ENCODE measurements around the gene NDUFA6. TPM values are rescaled to one million over a fixed set of nuclear protein-coding genes. Genes with fewer than 3 reads are reported as not detected.

NDUFA6 gene
- total and polyA plus RNA-seq, 10 donors: 31.1 to 73.8 (median 38.7) TPM

DNA sequence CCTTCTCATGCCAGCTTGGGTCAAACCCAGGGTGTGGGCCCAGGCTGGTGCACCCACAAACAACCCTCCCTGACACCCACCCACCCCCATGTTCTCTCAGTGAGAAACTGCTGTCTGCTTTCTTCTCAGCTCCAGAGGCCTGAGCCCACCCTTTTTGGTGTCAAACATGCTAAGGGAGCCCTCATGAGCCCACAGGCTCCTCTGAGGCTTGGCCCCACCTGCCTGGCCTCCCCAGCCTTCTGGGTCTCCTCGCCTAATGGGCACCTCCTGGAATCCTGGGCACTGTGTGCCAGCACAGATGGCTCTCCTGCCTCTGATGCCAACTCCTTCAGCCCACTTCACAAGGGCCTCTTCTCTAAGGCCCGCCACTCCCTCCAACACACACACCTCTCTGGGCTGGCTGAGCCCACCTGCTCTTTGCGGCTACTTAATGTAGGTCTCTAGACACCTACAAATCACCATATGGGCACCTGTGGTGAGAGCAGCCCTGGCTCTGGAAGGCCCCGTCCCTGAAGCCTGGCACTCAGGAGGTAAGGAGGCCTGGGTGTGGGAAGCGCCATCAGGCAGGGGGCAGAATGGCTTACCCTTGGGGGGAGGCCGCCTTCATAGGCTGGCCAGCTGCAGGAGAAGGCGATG lies 24.3 kb downstream of the NDUFA6 start:
- Histone ChIP-seq H3K27ac (no peak overlapping the region), H3K36me3 (peaks cover 0 to 73% (median 52%) of the 10 kb centered on the region in 6 donors), H3K4me1 (peaks cover 10 to 31% (median 18%) of the 10 kb centered on the region in 6 donors), H3K4me3 (no peak overlapping the region), H3K27me3 (replicated peaks in 1 of 7) (no peaks in the 10 kb centered on the region), H3K9me3 (no peaks in the 10 kb centered on the region)
- intact Hi-C loops (cut with DNase I; ENCODE audit: low total_unique reads): no loop called here
- WGBS, 5 donors: 94 to 99% (median 96%) methylated on average over 7 of the region's 7 CpGs
- no peak for TF ChIP-seq POLR2A (IDR thresholded peaks at IDR 0.05)
- DNase-seq: peak; percentile 63

DNA sequence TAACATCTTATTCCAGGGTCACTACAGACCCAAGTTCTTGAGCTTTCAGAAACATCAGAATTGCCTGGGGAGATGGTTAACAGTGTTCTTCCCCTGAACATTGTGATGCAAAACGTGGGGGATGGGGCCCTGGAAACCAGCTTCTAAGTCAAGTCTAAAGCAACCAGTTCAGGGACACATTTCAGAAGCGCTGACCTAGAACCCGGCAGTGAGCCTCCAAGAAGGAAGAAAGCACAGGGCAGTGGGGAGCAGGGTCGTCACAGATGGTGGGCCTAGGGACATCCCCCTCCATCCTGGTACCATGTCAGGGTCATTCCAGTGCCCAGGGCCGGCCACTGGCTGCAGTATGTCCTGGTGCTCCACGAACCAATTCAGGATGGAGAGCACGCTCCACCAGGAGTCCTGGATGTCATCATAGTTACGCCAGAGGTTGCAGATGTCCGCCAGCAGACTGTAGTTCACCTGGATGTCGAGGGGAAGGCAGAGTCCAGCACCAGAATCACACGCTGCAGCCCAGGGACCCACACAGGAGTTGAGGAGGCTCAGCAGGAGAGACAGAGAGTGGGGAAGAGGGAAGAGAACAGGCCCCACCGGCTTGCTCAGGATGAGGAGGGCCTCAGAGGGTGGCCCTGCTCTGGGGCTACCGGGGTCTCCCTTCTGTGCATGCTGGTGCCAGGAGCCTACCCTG lies 25.0 kb downstream of the NDUFA6 start:
- H3K27me3 ChIP-seq (replicated peaks in 1 of 7): no peaks in the 10 kb centered on the region
- TF ChIP-seq, protein P1, sequence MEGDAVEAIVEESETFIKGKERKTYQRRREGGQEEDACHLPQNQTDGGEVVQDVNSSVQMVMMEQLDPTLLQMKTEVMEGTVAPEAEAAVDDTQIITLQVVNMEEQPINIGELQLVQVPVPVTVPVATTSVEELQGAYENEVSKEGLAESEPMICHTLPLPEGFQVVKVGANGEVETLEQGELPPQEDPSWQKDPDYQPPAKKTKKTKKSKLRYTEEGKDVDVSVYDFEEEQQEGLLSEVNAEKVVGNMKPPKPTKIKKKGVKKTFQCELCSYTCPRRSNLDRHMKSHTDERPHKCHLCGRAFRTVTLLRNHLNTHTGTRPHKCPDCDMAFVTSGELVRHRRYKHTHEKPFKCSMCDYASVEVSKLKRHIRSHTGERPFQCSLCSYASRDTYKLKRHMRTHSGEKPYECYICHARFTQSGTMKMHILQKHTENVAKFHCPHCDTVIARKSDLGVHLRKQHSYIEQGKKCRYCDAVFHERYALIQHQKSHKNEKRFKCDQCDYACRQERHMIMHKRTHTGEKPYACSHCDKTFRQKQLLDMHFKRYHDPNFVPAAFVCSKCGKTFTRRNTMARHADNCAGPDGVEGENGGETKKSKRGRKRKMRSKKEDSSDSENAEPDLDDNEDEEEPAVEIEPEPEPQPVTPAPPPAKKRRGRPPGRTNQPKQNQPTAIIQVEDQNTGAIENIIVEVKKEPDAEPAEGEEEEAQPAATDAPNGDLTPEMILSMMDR (IDR thresholded peaks at IDR 0.05 in 8 of 11, conservative IDR thresholded peaks at IDR 0.05 in 3 of 11): no peak
- no peak for TF ChIP-seq POLR2A (IDR thresholded peaks at IDR 0.05)
- no peak for TF ChIP-seq POLR2AphosphoS5 (IDR thresholded peaks at IDR 0.05)
- H3K36me3 ChIP-seq: peaks cover 2 to 80% (median 58%) of the 10 kb centered on the region in 6 donors
- H3K4me1 ChIP-seq: peaks cover 6 to 26% (median 13%) of the 10 kb centered on the region in 6 donors
- DNase-seq: peak; percentile 43
- no peak overlapping the region for H3K27ac ChIP-seq
- H3K4me3 ChIP-seq: no peak overlapping the region
- intact Hi-C loops (cut with DNase I; ENCODE audit: low total_unique reads): no loop called here
- no peaks in the 10 kb centered on the region for H3K9me3 ChIP-seq
- WGBS, 5 donors: 84 to 94% (median 87%) methylated on average over 11 to 13 of the region's 13 CpGs

DNA sequence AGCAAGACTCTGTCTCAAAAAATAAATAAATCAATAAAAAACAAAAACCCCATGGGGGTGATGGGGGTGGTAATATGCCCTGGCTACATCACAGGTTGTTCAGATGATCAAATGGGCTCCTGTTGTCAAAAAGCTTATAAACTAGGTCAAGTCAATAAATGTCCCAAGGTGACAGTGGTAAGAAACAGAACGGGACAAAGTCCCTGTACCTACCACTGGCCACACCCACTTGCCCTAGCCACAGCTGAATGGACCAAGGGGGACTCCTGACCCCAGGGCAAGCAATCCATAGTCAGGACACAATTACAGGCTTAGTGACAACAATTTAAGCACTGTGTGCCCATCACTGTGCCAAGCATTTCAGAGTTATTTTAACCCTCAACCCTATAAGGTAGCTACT lies 25.9 kb downstream of the NDUFA6 start:
- intact Hi-C loops (cut with DNase I; ENCODE audit: low total_unique reads): no loop called here
- 89 to 100% (median 91%) methylated on average over 1 of the region's 1 CpG for WGBS, 5 donors
- DNase-seq: no peak
- peaks cover under 1 to 17% (median 6%) of the 10 kb centered on the region in 6 donors for H3K4me1 ChIP-seq
- TF ChIP-seq POLR2A (IDR thresholded peaks at IDR 0.05) (no peak), POLR2AphosphoS5 (IDR thresholded peaks at IDR 0.05) (no peak)
- TF ChIP-seq, protein P1 (IDR thresholded peaks at IDR 0.05 in 8 of 11, conservative IDR thresholded peaks at IDR 0.05 in 3 of 11): no peak
- H3K36me3 ChIP-seq: peaks cover 5 to 90% (median 67%) of the 10 kb centered on the region in 6 donors
- H3K27me3 ChIP-seq (replicated peaks in 1 of 7): no peaks in the 10 kb centered on the region
- no peaks in the 10 kb centered on the region for H3K9me3 ChIP-seq
- no peak overlapping the region for H3K4me3 ChIP-seq
- H3K27ac ChIP-seq: no peak overlapping the region

DNA sequence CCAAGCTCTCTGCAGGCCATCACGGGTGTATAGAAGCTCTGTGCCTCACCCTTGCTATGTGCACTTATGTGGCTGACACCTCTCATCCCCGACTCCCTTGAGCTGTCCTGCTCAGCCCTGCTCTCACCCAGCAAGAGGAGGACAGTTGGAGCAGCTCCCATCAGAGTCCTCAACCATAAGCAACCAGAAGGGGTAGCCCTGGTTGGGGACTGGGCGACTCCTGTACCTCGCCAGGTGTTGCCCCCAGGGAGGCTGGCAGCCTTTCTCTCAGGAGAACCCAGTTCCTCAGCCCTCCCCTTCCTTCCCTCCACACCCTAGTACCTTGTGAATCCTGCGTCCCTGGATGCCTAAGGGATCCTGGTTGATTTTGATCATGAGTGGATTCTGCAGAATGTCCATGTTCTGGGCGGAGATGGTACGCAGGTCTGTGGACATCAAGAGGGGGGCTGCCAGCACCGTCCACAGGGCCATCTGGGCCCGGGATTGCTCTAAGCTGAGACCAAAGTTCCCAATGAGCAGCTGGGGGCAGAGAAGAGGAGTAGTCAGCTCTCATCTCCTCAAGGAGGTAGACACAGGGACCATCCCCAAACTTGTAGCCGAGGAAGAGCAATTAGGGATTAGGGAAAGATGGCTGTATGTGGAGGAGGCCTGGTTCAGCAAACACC lies 27.9 kb downstream of the NDUFA6 start:
- intact Hi-C loops (cut with DNase I; ENCODE audit: low total_unique reads): no loop called here
- WGBS, 5 donors: 93 to 96% (median 96%) methylated on average over 10 of the region's 10 CpGs
- no peak overlapping the region for H3K4me3 ChIP-seq

More for the DNA sequence above, 27.9 kb downstream of the NDUFA6 start:
- peak; percentile 36 for DNase-seq
- Histone ChIP-seq H3K9me3 (peaks cover 0 to 9% (median 0%) of the 10 kb centered on the region in 8 donors), H3K4me1 (no peaks in the 10 kb centered on the region), H3K27ac (no peak overlapping the region), H3K36me3 (peaks cover 5 to 98% (median 70%) of the 10 kb centered on the region in 6 donors), H3K27me3 (replicated peaks in 1 of 7) (no peaks in the 10 kb centered on the region)
- TF ChIP-seq POLR2A (IDR thresholded peaks at IDR 0.05) (no peak), POLR2AphosphoS5 (IDR thresholded peaks at IDR 0.05) (no peak)
- TF ChIP-seq, protein P1 (IDR thresholded peaks at IDR 0.05 in 8 of 11, conservative IDR thresholded peaks at IDR 0.05 in 3 of 11): no peak

Measured in spleen (tissue), 11 donors.